Muscle layer of duodenum (tissue), 2 donors: ENCODE results near the gene RBM34.
A peak's percentile ranks its signal among the peaks of the same experiment; 100 is the strongest.
"Not testable (repeated sequence)": the region's sequence is repeated elsewhere in the genome, so short reads cannot be mapped to it uniquely, and the experiment has no call there.

Experiments used
- H3K27ac ChIP-seq: one replicate; pipeline ENCODE4 v1.7.0; 2013; ENCODE audit warnings: mild to moderate bottlenecking, low read length
- H3K27me3 ChIP-seq: one replicate; pipeline ENCODE4 v1.7.0; 2013; ENCODE audit warnings: low read depth, mild to moderate bottlenecking, control low read depth, low read length
- H3K36me3 ChIP-seq, 2 donors: one replicate each; pipeline ENCODE4 v1.7.0; 2013; ENCODE audit warnings: low read length in 2 of 2, control low read depth in 1 of 2, mild to moderate bottlenecking in 1 of 2; ENCODE audit not compliant: insufficient read depth in 2 of 2, control insufficient read depth in 1 of 2
- H3K4me1 ChIP-seq, 2 donors: one replicate each; pipeline ENCODE4 v1.7.0; 2013; ENCODE audit warnings: low read length in 2 of 2, mild to moderate bottlenecking in 2 of 2, control low read depth in 1 of 2, moderate library complexity in 1 of 2; ENCODE audit not compliant: insufficient read depth in 2 of 2, control insufficient read depth in 1 of 2
- H3K4me3 ChIP-seq, 2 donors: one replicate each; pipeline ENCODE4 v1.7.0; 2013; ENCODE audit warnings: low read length in 2 of 2, low read depth in 1 of 2, mild to moderate bottlenecking in 1 of 2
- H3K9me3 ChIP-seq, 2 donors: one replicate each; pipeline ENCODE4 v1.7.0; 2013; ENCODE audit warnings: low read length in 2 of 2, control low read depth in 1 of 2, mild to moderate bottlenecking in 1 of 2; ENCODE audit not compliant: control insufficient read depth in 1 of 2
- donor health status: healthy.

RBM34 gene

DNA sequence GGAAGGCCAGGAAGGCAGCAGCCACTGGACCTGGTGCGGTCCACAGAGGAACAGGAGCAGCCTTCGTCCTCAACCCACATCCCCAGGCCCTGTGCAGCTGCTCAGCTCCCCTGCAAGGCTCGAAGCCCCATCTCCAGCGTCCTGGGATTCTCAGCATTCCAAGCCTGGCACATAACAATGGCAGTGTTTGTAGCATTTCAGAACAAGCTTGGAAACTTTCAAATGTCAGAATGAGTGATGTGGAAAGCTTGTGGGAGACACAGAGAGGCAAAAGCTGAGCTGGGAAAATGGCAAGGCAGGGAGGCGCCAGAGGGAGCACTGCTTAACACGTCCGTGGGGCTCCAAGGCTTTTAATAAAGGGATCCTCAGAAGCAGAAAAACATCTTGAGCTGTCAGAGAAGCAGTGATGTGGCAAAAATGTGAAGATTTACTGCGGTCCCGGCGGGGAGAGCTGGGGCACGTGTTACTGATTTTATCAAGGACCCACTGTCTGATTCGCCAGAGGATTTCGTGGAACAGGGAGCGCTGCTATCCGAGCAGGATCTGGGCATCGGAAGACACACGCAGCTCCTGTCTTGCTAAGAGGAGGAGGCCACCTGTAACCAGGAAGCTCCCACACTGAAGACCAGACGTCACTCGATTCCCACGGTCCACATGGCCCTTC is 70.5 kb downstream of the RBM34 start:
- no peaks in the 10 kb centered on the region for H3K36me3 ChIP-seq
- H3K9me3 ChIP-seq = no peaks in the 10 kb centered on the region
- peak overlapping the region; percentile 2 for H3K27ac ChIP-seq
- no peaks in the 10 kb centered on the region for H3K27me3 ChIP-seq
- H3K4me1 ChIP-seq = peaks cover 7 to 12% of the 10 kb centered on the region in 2 donors
- no peak overlapping the region for H3K4me3 ChIP-seq

DNA sequence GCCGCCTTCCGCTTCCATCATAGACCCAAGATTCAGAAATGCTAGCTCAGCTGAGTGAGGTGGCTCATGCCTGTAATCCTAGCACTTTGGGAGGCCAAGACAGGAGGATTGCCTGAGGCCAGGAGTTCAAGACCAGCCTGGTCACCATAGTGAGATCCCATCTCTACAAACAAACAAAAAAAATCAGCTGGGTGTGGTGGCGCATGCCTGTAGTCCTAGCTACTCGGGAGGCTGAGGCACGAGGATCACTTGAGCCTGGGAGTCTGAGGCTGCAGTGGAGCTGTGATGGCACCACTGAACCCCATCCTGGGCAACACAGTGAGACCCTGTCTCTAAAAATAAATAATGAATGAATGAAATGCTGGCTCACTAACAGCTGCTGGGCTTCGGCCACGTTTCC is 72.1 kb downstream of the RBM34 start:
- no peaks in the 10 kb centered on the region for H3K36me3 ChIP-seq
- no peaks in the 10 kb centered on the region for H3K9me3 ChIP-seq
- no peaks in the 10 kb centered on the region for H3K27me3 ChIP-seq
- H3K4me3 ChIP-seq = no peak overlapping the region
- no peak overlapping the region for H3K27ac ChIP-seq
- peaks cover 10 to 12% of the 10 kb centered on the region in 2 donors for H3K4me1 ChIP-seq

DNA sequence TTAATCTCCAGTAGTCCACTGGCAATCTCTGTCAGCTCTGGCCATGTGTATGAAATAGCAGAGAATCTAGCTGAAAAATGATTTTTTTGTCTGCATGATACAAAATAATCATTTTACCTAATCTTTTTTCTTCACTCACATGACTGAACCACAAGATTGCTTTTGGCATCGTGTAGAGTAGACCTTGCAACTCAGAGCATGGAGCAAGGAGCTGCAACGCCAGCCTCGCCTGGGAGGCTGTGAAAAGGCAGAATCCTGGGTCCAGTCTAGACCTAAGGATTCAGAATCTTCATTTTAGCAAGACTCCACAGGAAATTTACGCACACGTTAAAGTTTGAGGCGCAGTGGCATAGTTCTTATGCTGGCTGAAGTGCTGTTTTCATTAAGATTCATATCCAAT is 72.6 kb downstream of the RBM34 start:
- H3K4me3 ChIP-seq = no peak overlapping the region
- H3K27me3 ChIP-seq = no peaks in the 10 kb centered on the region
- H3K4me1 ChIP-seq = peaks cover 9 to 10% of the 10 kb centered on the region in 2 donors
- no peak overlapping the region for H3K27ac ChIP-seq
- H3K36me3 ChIP-seq = no peaks in the 10 kb centered on the region
- H3K9me3 ChIP-seq = no peaks in the 10 kb centered on the region

DNA sequence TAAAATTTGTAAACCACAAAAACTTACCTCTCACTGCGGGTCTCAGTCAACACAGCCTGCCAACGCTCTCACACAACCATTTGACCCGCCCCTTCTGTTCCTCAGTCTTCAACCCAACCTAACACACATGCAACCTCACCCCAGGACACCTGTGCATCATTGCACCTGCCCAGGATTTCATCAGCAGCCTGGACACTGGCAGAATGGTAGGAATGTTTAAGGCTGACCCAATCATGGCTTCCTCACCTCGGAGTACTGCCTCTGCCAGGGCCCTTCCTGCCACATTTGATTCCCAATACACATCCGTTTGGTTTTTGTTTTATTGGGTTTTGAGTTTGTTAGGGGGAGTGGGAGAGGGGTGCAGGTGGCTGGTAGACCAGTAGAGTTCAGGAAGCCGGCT is 73.1 kb downstream of the RBM34 start:
- H3K4me1 ChIP-seq = peaks cover 10 to 11% of the 10 kb centered on the region in 2 donors
- no peak overlapping the region for H3K27ac ChIP-seq
- no peaks in the 10 kb centered on the region for H3K27me3 ChIP-seq
- no peaks in the 10 kb centered on the region for H3K36me3 ChIP-seq
- no peak overlapping the region for H3K4me3 ChIP-seq
- H3K9me3 ChIP-seq = no peaks in the 10 kb centered on the region

DNA sequence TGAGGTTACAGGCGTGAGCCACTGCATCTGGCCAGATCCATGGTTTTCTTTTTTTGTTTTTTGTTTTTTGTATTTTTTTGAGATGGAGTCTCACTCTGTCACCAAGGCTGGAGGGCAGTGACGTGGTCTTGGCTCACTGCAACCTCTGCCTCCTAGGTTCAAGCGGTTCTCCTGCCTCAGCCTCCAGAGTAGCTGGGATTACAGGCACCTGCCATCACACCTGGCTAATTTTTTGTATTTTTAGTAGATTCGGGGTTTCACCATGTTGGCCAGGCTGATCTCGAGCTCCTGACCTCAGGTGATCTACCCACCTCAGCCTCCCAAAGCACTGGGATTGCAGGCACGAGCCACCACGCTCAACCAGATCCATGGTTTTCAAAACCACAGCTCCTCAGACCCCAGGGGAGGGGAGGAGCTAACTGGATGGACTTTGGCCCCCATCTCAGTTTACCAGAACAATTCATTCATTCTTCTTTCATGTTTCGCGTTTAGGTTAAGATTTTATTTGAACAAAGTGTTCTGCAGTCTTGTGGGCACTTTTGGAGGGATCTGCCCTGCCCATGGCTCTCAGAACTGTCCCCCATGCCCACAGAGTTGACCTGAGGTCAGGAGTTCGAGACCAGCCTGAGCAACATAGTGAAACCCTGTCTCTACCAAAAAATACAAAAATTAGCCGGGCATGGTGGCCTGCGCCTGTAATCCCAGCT is 75.5 kb downstream of the RBM34 start:
- H3K4me1 ChIP-seq = peaks cover 11 to 12% of the 10 kb centered on the region in 2 donors
- not testable (repeated sequence) for H3K27ac ChIP-seq, H3K27me3 ChIP-seq, H3K36me3 ChIP-seq, H3K4me3 ChIP-seq, H3K9me3 ChIP-seq
